Measurements from ENCODE around the gene PPP1R2. TPM values are rescaled to one million over a fixed set of nuclear protein-coding genes. Genes with fewer than 3 reads are reported as not detected.

PPP1R2 gene
- total and polyA plus RNA-seq, 9 of the 15 experiments (the other 6 are each of a cell fraction or from before 2014, with no cell fraction given): 9.4 to 115 (median 40.3) TPM

DNA sequence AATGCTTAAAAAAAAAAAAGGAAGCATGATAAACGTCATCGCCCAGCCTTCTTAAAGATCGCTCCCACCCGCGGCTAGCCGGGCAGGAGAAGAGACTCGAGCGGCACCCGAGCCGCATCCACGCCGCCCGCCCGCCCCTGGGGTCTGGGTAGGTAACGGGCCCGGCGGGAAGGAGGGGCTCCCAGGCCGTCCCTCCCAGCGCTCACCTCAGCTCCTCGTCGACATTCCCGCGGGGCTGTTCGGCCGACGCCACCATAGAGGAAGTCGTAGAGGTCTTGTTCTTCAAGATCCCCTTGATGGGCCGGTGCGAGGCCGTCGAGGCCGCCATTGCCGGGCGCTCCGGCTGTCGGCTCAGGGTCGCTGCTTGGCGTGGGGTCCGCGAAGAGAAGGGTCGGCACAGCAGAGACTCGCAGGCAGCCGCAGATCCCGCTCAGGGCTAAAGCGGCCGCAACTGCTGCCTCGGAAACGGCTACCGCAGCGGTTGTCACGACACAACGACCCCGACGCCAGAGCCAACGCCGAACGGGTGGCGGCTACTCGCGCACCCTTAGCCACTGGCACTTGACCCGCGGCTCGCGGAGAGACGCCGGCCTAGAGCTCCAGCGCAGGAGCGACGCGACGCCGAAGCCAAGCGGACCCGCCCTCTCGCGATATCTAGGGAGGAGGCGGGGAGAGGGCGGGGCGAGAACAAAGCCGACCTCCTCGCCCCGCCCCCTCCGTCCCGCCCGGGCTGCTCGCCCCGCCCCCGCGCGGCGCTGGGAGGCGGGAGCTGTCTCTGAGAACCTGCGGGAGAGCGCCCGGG, at the start of gene PPP1R2 (continued):
- TF ChIP-seq, protein P1, sequence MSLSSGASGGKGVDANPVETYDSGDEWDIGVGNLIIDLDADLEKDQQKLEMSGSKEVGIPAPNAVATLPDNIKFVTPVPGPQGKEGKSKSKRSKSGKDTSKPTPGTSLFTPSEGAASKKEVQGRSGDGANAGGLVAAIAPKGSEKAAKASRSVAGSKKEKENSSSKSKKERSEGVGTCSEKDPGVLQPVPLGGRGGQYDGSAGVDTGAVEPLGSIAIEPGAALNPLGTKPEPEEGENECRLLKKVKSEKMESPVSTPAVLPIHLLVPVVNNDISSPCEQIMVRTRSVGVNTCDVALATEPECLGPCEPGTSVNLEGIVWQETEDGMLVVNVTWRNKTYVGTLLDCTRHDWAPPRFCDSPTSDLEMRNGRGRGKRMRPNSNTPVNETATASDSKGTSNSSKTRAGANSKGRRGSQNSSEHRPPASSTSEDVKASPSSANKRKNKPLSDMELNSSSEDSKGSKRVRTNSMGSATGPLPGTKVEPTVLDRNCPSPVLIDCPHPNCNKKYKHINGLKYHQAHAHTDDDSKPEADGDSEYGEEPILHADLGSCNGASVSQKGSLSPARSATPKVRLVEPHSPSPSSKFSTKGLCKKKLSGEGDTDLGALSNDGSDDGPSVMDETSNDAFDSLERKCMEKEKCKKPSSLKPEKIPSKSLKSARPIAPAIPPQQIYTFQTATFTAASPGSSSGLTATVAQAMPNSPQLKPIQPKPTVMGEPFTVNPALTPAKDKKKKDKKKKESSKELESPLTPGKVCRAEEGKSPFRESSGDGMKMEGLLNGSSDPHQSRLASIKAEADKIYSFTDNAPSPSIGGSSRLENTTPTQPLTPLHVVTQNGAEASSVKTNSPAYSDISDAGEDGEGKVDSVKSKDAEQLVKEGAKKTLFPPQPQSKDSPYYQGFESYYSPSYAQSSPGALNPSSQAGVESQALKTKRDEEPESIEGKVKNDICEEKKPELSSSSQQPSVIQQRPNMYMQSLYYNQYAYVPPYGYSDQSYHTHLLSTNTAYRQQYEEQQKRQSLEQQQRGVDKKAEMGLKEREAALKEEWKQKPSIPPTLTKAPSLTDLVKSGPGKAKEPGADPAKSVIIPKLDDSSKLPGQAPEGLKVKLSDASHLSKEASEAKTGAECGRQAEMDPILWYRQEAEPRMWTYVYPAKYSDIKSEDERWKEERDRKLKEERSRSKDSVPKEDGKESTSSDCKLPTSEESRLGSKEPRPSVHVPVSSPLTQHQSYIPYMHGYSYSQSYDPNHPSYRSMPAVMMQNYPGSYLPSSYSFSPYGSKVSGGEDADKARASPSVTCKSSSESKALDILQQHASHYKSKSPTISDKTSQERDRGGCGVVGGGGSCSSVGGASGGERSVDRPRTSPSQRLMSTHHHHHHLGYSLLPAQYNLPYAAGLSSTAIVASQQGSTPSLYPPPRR (CRISPR knock-in tag; IDR thresholded peaks at IDR 0.05; ENCODE audit: borderline replicate concordance): 0 out of 2 replicates have a peak, but pooled peaks have one; percentile 41
- TF ChIP-seq RBFOX2 (IDR thresholded peaks at IDR 0.05; ENCODE audit: low read depth, low read length) (peak; percentile 96), PCBP1 (IDR thresholded peaks at IDR 0.05; ENCODE audit: low read depth, low read length, poor library complexity, severe bottlenecking) (peak; percentile 65), JUN (IDR thresholded peaks at IDR 0.05; ENCODE audit: borderline replicate concordance, low read depth, low read length) (no peak), JUN (CRISPR knock-in tag; IDR thresholded peaks at IDR 0.05; ENCODE audit: borderline replicate concordance) (peak; percentile 76; the same call in 1 of the 2 replicates), NELFE (IDR thresholded peaks at IDR 0.05; ENCODE audit: insufficient read depth, insufficient read length) (no peak), NFIC (IDR thresholded peaks at IDR 0.05) (peak; percentile 8; the same call in 1 of the 2 replicates), HNRNPLL (IDR thresholded peaks at IDR 0.05; ENCODE audit: low read depth, low read length, poor library complexity, severe bottlenecking) (peak; percentile 88), HMGN3 (IDR thresholded peaks at IDR 0.05; ENCODE audit: borderline replicate concordance, extremely low read depth, insufficient read length, low read depth, low read length) (peak; percentile 39), CBX3 (IDR thresholded peaks at IDR 0.05; ENCODE audit: borderline replicate concordance in 1 of 2, low read length in 2 of 2) (0 out of 3 replicates have a peak, but pooled peaks of 1 of the 2 experiments have one; percentile 19), SMARCE1 (IDR thresholded peaks at IDR 0.05) (no peak), U2AF2 (optimal IDR thresholded peaks at IDR 0.05; ENCODE audit: low read depth, low read length) (no peak), FOXP1 (CRISPR knock-in tag; IDR thresholded peaks at IDR 0.05) (peak; percentile 76)
- TF ChIP-seq, protein P2, sequence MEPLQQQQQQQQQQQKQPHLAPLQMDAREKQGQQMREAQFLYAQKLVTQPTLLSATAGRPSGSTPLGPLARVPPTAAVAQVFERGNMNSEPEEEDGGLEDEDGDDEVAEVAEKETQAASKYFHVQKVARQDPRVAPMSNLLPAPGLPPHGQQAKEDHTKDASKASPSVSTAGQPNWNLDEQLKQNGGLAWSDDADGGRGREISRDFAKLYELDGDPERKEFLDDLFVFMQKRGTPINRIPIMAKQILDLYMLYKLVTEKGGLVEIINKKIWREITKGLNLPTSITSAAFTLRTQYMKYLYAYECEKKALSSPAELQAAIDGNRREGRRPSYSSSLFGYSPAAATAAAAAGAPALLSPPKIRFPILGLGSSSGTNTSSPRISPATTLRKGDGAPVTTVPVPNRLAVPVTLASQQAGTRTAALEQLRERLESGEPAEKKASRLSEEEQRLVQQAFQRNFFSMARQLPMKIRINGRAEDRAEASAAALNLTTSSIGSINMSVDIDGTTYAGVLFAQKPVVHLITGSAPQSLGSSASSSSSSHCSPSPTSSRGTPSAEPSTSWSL (CRISPR knock-in tag; IDR thresholded peaks at IDR 0.05; ENCODE audit: borderline replicate concordance): no peak
- TF ChIP-seq, protein P3, sequence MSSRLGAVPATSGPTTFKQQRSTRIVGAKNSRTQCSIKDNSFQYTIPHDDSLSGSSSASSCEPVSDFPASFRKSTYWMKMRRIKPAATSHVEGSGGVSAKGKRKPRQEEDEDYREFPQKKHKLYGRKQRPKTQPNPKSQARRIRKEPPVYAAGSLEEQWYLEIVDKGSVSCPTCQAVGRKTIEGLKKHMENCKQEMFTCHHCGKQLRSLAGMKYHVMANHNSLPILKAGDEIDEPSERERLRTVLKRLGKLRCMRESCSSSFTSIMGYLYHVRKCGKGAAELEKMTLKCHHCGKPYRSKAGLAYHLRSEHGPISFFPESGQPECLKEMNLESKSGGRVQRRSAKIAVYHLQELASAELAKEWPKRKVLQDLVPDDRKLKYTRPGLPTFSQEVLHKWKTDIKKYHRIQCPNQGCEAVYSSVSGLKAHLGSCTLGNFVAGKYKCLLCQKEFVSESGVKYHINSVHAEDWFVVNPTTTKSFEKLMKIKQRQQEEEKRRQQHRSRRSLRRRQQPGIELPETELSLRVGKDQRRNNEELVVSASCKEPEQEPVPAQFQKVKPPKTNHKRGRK (tag; IDR thresholded peaks at IDR 0.05): no peak
- TF ChIP-seq, protein P4, sequence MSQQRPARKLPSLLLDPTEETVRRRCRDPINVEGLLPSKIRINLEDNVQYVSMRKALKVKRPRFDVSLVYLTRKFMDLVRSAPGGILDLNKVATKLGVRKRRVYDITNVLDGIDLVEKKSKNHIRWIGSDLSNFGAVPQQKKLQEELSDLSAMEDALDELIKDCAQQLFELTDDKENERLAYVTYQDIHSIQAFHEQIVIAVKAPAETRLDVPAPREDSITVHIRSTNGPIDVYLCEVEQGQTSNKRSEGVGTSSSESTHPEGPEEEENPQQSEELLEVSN (IDR thresholded peaks at IDR 0.05; ENCODE audit: borderline replicate concordance in 1 of 2, extremely low read depth in 1 of 2, insufficient read depth in 1 of 2, insufficient read length in 1 of 2, low read depth in 1 of 2, low read length in 1 of 2, poor library complexity in 1 of 2, severe bottlenecking in 1 of 2): peak; percentile 53 to 68

All from K562 (cell line).